HEK293T (cell line): ENCODE measurements around the gene CRYM.
"Not testable (repeated sequence)": the region's sequence is repeated elsewhere in the genome, so short reads cannot be mapped to it uniquely, and the experiment has no call there.

Experiments
- CTCF ChIA-PET: fragments of 350-600 bp; formaldehyde crosslinking; extraction: SDS; loops from one replicate; lab custom pipeline; 2021; ENCODE audit warnings: antibody characterized with exemption, inconsistent platforms; lab: Yijun Ruan, JAX
- POLR2A ChIA-PET: fragments of 350-600 bp; formaldehyde crosslinking; extraction: SDS; loops from one replicate; lab custom pipeline; 2020; ENCODE audit warnings: antibody characterized with exemption, inconsistent platforms; lab: Yijun Ruan, JAX
- DNase-seq: peaks from one replicate; pipeline ENCODE4 v3.0.0; 2012; ENCODE audit warnings: mixed read lengths; ENCODE audit errors: extremely low spot score
- ARNT ChIP-seq: fragments of 450-650 bp; IDR thresholded peaks from 2 replicates; pipeline ENCODE4 v1.6.1; 2017; ENCODE audit warnings: mild to moderate bottlenecking
- BHLHE40 ChIP-seq: fragments of 450-650 bp; IDR thresholded peaks from 2 replicates; pipeline ENCODE4 v1.6.1; 2016; ENCODE audit warnings: mild to moderate bottlenecking, moderate library complexity, borderline replicate concordance
- CTBP1 ChIP-seq: fragments of 450-650 bp; IDR thresholded peaks from 2 replicates; pipeline ENCODE4 v1.6.1; 2016; ENCODE audit warnings: borderline replicate concordance
- ELF4 ChIP-seq: fragments of 450-650 bp; IDR thresholded peaks from 2 replicates; pipeline ENCODE4 v1.6.1; 2017; ENCODE audit warnings: antibody characterized with exemption
- FOXA1 ChIP-seq: fragments of 450-650 bp; IDR thresholded peaks from 2 replicates; pipeline ENCODE4 v1.6.1; 2016; ENCODE audit warnings: mild to moderate bottlenecking
- FOXK2 ChIP-seq: fragments of 450-650 bp; IDR thresholded peaks from 2 replicates; pipeline ENCODE4 v1.6.1; 2016; ENCODE audit warnings: mild to moderate bottlenecking
- FOXM1 ChIP-seq: fragments of 450-650 bp; IDR thresholded peaks from 2 replicates; pipeline ENCODE4 v1.6.1; 2017; ENCODE audit warnings: mild to moderate bottlenecking, borderline replicate concordance
- HDGF ChIP-seq: fragments of 450-650 bp; IDR thresholded peaks from 2 replicates; pipeline ENCODE4 v1.6.1; 2017; ENCODE audit warnings: antibody characterized with exemption, borderline replicate concordance
- L3MBTL2 ChIP-seq: fragments of 450-650 bp; conservative IDR thresholded peaks from 2 replicates; pipeline ENCODE4 v1.6.1; 2016; ENCODE audit warnings: mild to moderate bottlenecking
- LEF1 ChIP-seq: fragments of 450-650 bp; IDR thresholded peaks from 2 replicates; pipeline ENCODE4 v1.6.1; 2017; ENCODE audit warnings: mild to moderate bottlenecking, borderline replicate concordance
- NFRKB ChIP-seq: fragments of 450-650 bp; IDR thresholded peaks from 2 replicates; pipeline ENCODE4 v1.6.1; 2016; ENCODE audit warnings: mild to moderate bottlenecking, moderate library complexity
- SP1 ChIP-seq: fragments of 450-650 bp; IDR thresholded peaks from 2 replicates; pipeline ENCODE4 v1.6.1; 2017
- SUZ12 ChIP-seq: fragments of 450-650 bp; IDR thresholded peaks from 2 replicates; pipeline ENCODE4 v1.6.1; 2016; ENCODE audit warnings: mild to moderate bottlenecking
- TARDBP ChIP-seq: fragments of 450-650 bp; IDR thresholded peaks from 2 replicates; pipeline ENCODE4 v1.6.1; 2016
- ZNF384 ChIP-seq: fragments of 450-650 bp; IDR thresholded peaks from 2 replicates; pipeline ENCODE4 v1.6.1; 2016
- TF ChIP-seq, protein P1 (sequence below): fragments of 450-650 bp; IDR thresholded peaks from 2 replicates; pipeline ENCODE4 v1.6.1; 2016

Gene CRYM

DNA sequence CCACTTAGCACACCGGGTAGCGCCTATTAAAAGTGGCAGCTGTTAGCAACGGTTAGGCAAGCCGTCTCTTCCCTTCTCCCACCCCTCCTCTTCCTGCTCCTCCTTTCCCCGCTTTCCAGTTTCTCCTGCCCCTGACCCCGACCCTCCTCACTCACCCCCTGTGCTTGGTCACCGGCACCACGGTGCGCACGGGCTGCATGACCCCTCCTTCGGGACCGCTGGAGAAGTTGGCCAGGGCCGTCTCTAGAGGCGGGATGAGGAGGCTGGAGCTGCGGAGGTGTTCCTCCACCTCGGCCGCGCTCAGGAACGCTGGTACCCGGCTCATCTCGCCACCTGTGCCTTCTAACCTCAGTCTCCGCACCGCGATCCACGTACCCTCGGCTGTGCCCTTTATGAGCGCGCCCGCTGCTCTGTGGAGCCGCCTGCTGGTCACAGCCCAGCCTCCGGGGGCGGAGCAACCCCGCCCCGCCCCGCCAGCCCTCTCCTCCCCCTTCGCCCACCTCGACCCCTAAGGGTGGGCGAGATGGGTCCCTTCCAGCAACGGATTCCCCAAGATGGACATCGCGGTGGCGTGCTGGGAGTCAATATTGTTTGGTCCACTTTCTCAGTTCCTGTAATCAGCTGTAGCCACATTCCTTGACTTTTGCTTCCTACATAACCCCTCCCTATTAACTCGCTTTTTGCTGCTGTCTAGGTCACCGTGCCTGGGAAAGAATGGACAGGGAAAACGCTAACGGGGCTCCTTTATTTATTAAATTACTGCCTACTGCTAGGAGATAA is at the start of gene CRYM:
TSS of gene CRYM (minus strand) at position 364 of the 780 bp plus-strand sequence. CDS start at position 325, 39 bp downstream.
- peak; percentile 82 for DNase-seq
- ChIA-PET CTCF (interaction anchor here (0.6 kb wide), 1 partner anchor 38 kb away, joined by 3 read pairs; no protein-coding TSS in a partner anchor), POLR2A (no interaction called here)
- no peak for TF ChIP-seq SP1

DNA sequence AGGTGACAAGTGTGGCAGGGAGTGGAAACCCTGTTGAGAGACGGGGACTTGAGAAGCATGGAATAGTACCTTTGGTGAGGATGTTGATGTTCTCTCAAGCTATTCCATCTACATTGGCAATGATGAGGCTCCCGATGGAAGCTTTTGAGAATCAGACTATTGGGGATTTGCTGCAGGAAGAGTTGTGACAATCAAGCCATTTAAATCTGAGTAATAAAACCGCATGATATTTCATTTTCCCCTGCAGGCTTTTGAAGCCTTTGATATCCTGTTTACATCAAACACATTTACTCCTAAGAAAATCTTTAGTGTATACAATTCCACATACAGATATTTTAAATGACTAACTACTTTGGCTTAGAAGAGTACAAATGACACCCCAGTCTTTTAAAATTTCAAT is 49.0 kb upstream of the CRYM start:
- POLR2A ChIA-PET = no interaction called here
- TF ChIP-seq, protein P1, sequence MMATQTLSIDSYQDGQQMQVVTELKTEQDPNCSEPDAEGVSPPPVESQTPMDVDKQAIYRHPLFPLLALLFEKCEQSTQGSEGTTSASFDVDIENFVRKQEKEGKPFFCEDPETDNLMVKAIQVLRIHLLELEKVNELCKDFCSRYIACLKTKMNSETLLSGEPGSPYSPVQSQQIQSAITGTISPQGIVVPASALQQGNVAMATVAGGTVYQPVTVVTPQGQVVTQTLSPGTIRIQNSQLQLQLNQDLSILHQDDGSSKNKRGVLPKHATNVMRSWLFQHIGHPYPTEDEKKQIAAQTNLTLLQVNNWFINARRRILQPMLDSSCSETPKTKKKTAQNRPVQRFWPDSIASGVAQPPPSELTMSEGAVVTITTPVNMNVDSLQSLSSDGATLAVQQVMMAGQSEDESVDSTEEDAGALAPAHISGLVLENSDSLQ = no peak
- TF ChIP-seq HDGF (no peak), FOXM1 (no peak), FOXA1 (no peak), BHLHE40 (no peak), L3MBTL2 (no peak)
- CTCF ChIA-PET = no interaction called here

DNA sequence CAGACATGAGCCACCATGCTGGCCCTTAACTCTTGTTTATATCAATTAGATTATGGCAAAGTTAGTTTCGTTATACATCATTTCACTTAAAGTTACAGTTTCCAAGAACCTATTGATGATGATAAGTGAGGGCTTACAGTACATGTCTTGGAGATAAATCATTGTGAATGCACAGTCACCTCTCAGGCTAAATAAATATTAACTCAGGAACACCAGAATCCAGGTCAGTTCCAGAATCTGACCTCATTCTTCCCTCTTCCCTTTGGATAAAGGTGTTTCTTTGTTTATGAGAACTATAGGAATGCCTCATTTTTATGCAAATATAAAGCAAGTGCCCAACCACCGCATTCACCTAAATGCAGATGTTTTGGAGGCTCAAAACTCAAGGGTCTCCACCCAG is 48.4 kb upstream of the CRYM start:
- POLR2A ChIA-PET = no interaction called here
- TF ChIP-seq, protein P1 = no peak
- TF ChIP-seq BHLHE40 = no peak
- TF ChIP-seq LEF1 = no peak
- TF ChIP-seq NFRKB = no peak
- DNase-seq = no peak
- CTCF ChIA-PET = no interaction called here

More for the DNA sequence above, 49.0 kb upstream of the CRYM start:
- no peak for DNase-seq

DNA sequence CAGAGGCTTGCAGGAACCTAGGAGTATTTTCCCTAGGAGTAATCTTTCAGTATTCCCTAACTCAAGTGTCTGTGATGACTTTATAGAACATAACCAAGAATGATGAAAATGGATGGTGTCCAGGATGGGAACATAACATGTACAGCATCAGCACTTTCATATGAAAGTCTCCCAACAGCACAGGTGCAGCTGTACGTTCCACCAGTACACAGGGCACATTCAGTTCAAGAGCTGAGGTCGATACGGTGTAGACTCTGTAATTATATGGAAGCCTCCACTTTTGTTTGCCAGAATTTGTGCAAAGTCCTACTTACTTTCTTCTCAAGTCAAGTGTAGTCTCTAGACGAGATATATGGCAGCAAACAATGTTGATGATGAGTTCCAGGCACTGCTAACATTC is 46.2 kb upstream of the CRYM start:
- DNase-seq = no peak
- POLR2A ChIA-PET = no interaction called here
- CTCF ChIA-PET = no interaction called here
- TF ChIP-seq SUZ12 (no peak), FOXK2 (no peak), TARDBP (no peak), ZNF384 (no peak), L3MBTL2 (no peak), LEF1 (no peak), ELF4 (no peak), FOXM1 (no peak), ARNT (no peak), SP1 (no peak), CTBP1 (no peak), NFRKB (no peak), HDGF (no peak), BHLHE40 (no peak), FOXA1 (no peak)
- TF ChIP-seq, protein P1 = no peak

DNA sequence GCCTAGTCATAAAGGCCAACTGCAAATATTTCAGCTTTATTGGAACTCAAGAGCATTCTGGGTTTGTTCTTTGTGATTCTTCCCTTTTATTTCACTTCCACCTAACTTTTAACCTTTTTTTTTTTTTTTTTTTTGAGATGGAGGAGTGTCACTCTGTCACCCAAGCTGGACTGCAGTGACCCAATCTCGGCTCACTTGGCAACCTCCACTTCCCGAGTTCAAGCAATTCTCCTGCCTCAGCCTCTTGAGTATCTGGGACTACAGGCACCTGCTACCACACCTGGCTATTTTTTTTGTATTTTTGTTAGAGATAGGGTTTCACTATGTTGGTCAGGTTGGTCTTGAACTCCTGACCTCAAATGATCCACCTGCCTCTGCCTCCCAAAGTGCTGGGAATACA is 44.2 kb upstream of the CRYM start:
- POLR2A ChIA-PET, CTCF ChIA-PET, DNase-seq: not testable (repeated sequence)

DNA sequence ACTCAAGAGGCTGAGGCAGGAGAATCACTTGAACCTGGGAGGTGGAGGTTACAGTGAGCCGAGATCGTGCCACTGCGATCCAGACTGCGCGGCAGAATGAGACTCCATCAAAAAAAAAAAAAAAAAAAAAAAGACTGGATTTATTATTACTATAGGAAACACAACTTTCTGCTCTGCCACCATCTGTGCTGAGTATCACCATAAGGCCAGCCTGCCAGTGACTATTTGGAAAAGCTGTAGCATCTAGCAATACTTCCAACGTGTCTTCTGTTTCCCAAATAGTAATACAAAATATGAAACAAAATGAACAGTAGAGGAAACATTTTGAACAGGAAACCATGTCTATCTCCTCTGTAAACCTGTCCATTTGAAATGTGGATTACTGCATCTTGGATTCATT is 43.6 kb upstream of the CRYM start:
- DNase-seq = no peak
- TF ChIP-seq FOXK2 (no peak), SUZ12 (no peak), NFRKB (no peak), ZNF384 (no peak), ARNT (no peak), TARDBP (no peak), CTBP1 (no peak), FOXA1 (no peak), FOXM1 (no peak), L3MBTL2 (no peak)
- TF ChIP-seq, protein P1 = no peak
- POLR2A ChIA-PET = no interaction called here
- CTCF ChIA-PET = no interaction called here

DNA sequence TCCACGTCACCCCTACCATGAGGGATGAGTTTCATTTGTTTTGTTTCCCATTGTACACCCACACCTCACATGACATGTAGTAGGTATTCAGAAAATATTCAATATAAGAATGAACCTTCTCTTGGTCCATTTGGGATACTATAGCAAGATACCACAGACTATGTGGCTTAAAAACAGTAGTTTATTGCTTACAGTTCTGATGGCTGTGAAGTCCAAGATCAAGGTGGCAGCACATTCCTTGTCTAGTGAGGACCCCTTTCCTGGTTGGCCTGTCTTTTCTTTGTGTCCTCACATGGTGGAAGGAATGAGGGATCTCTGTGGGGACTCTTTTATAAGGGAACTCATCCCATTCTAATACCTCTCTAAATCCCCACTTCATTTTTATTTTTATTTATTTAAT is 36.2 kb upstream of the CRYM start:
- CTCF ChIA-PET = no interaction called here
- TF ChIP-seq, protein P1 = no peak
- TF ChIP-seq ELF4 (no peak), ZNF384 (no peak), NFRKB (no peak), SP1 (no peak), LEF1 (no peak), TARDBP (no peak), CTBP1 (no peak), FOXM1 (no peak)
- POLR2A ChIA-PET = no interaction called here
- no peak for DNase-seq

DNA sequence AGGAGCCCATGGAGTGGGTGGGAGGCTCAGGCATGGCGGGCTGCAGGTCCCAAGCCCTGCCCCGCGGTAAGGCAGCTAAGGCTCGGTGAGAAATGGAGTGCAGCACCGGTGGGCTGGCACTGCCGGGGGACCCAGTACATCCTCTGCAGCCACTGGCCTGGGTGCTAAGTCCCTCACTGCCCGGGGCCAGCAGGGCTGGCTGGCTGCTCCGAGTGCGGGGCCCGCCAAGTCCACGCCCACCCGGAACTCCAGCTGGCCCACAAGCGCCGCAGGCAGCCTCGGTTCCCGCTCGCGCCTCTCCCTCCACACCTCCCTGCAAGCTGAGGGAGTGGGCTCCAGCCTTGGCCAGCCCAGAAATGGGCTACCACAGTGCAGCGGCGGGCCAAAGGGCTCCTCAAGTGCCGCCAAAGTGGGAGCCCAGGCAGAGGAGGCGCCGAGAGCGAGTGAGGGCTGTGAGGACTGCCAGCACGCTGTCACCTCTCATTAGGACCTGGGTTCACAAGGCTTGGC is 34.8 kb upstream of the CRYM start:
- DNase-seq, CTCF ChIA-PET, POLR2A ChIA-PET: not testable (repeated sequence)

DNA sequence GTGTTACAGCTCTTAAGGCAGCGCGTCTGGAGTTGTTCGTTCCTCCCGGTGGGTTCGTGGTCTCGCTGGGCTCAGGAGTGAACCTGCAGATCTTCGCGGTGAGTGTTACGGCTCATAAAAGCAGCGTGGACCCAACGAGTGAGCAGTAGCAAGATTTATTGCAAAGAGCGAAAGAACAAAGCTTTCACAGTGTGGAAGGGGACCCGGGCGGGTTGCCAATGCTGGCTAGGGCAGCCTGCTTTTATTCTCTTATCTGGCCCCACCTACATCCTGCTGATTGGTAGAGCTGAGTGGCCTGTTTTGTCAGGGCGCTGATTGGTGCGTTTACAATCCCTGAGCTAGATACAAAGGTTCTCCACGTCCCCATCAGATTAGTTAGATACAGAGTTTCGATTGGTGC is 34.0 kb upstream of the CRYM start:
- POLR2A ChIA-PET, DNase-seq, CTCF ChIA-PET: not testable (repeated sequence)

DNA sequence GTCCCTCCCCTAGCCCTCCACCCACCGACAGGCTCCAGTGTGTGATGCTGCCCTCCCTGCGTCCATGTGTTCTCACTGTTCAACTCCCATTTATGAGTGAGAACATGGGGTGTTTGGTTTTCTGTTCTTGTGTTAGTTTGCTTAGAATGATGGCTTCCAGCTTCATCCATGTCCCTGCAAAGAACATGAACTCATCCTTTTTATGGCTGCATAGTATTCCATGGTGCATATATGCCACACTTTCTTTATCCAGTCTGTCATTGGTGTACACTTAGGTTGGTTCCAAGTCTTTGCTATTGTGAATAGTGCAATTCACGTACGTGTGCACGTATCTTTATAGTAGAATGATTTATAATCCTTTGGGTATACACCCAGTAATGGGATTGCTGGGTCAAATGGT is 28.6 kb upstream of the CRYM start:
- DNase-seq, CTCF ChIA-PET, POLR2A ChIA-PET: not testable (repeated sequence)
